ENCODE data around the gene IRAK3. TPM values are rescaled to one million over a fixed set of nuclear protein-coding genes. Genes with fewer than 3 reads are reported as not detected.

Gene IRAK3
- total RNA-seq, 1 experiment from 2014 or later: 12.0 TPM

- no peak for TF ChIP-seq CTCF (IDR thresholded peaks at IDR 0.05; ENCODE audit: unreplicated experiment)
- CTCF ChIA-PET: interaction anchor here (0.7 to 1.3 kb wide), 2 partner anchors 70 to 77 kb away, joined by 4 to 5 read pairs; no protein-coding TSS in a partner anchor
- H3K27me3 Mint-ChIP-seq (ENCODE audit: unreplicated experiment): no peaks in the 10 kb centered on the region
- H3K9me3 Mint-ChIP-seq (ENCODE audit: low read depth, unreplicated experiment): no peaks in the 10 kb centered on the region
- intact Hi-C loops (cut with micrococcal nuclease; ENCODE audit: unreplicated experiment): no loop called here
- peaks cover 5% of the 10 kb centered on the region for H3K4me1 Mint-ChIP-seq (ENCODE audit: low read depth, unreplicated experiment)
- no TSS peak for BruUV-seq (replicated peaks)
- peaks cover 8% of the 10 kb centered on the region for H3K36me3 Mint-ChIP-seq (ENCODE audit: insufficient read depth, unreplicated experiment)
- H3K27ac Mint-ChIP-seq (ENCODE audit: unreplicated experiment): no peak overlapping the region
- H3K4me3 Mint-ChIP-seq (ENCODE audit: low read depth, unreplicated experiment): no peak overlapping the region
- no peak for DNase-seq
These were observed 50.3 kb downstream of the IRAK3 start for GRCh38 chr12:66239295-66239694.

- Mint-ChIP-seq H3K27me3 (ENCODE audit: unreplicated experiment) (no peaks in the 10 kb centered on the region), H3K27ac (ENCODE audit: unreplicated experiment) (no peak overlapping the region), H3K4me3 (ENCODE audit: low read depth, unreplicated experiment) (no peak overlapping the region), H3K9me3 (ENCODE audit: low read depth, unreplicated experiment) (no peaks in the 10 kb centered on the region), H3K4me1 (ENCODE audit: low read depth, unreplicated experiment) (no peaks in the 10 kb centered on the region), H3K36me3 (ENCODE audit: insufficient read depth, unreplicated experiment) (peaks cover 3% of the 10 kb centered on the region)
- BruUV-seq (replicated peaks): no TSS peak
- no peak for TF ChIP-seq CTCF (IDR thresholded peaks at IDR 0.05; ENCODE audit: unreplicated experiment)
- DNase-seq: no peak
- CTCF ChIA-PET: no interaction called here
- intact Hi-C loops (cut with micrococcal nuclease; ENCODE audit: unreplicated experiment): no loop called here
These were observed 51.2 kb downstream of the IRAK3 start for GRCh38 chr12:66240096-66240820.

GRCh38 chr12:66241061-66242043, 52.3 kb downstream of the IRAK3 start:
- Mint-ChIP-seq H3K9me3 (ENCODE audit: low read depth, unreplicated experiment) (no peaks in the 10 kb centered on the region), H3K4me1 (ENCODE audit: low read depth, unreplicated experiment) (no peaks in the 10 kb centered on the region), H3K4me3 (ENCODE audit: low read depth, unreplicated experiment) (no peak overlapping the region), H3K27ac (ENCODE audit: unreplicated experiment) (no peak overlapping the region), H3K36me3 (ENCODE audit: insufficient read depth, unreplicated experiment) (no peaks in the 10 kb centered on the region), H3K27me3 (ENCODE audit: unreplicated experiment) (no peaks in the 10 kb centered on the region)
- no peak for TF ChIP-seq CTCF (IDR thresholded peaks at IDR 0.05; ENCODE audit: unreplicated experiment)
- no peak for DNase-seq
- CTCF ChIA-PET: no interaction called here
- no TSS peak for BruUV-seq (replicated peaks)
- intact Hi-C loops (cut with micrococcal nuclease; ENCODE audit: unreplicated experiment): no loop called here

GRCh38 chr12:66242311-66242710, 53.3 kb downstream of the IRAK3 start:
- BruUV-seq (replicated peaks): no TSS peak
- intact Hi-C loops (cut with micrococcal nuclease; ENCODE audit: unreplicated experiment): no loop called here
- CTCF ChIA-PET: no interaction called here
- H3K36me3 Mint-ChIP-seq (ENCODE audit: insufficient read depth, unreplicated experiment): no peaks in the 10 kb centered on the region
- H3K4me3 Mint-ChIP-seq (ENCODE audit: low read depth, unreplicated experiment): no peak overlapping the region
- no peak overlapping the region for H3K27ac Mint-ChIP-seq (ENCODE audit: unreplicated experiment)
- H3K4me1 Mint-ChIP-seq (ENCODE audit: low read depth, unreplicated experiment): no peaks in the 10 kb centered on the region
- H3K9me3 Mint-ChIP-seq (ENCODE audit: low read depth, unreplicated experiment): no peaks in the 10 kb centered on the region
- DNase-seq: no peak
- no peak for TF ChIP-seq CTCF (IDR thresholded peaks at IDR 0.05; ENCODE audit: unreplicated experiment)
- no peaks in the 10 kb centered on the region for H3K27me3 Mint-ChIP-seq (ENCODE audit: unreplicated experiment)
